Mesendoderm (in vitro differentiated cells): Measurements from ENCODE around the gene PDIA4. TPM values are rescaled to one million over a fixed set of nuclear protein-coding genes. Genes with fewer than 3 reads are reported as not detected.
A peak's percentile ranks its signal among the peaks of the same experiment; 100 is the strongest.

ENCODE experiments used
- DNase-seq: peaks from one replicate; pipeline ENCODE4 v3.0.0; 2013
- H2AK5ac ChIP-seq: 2 replicates; pipeline ENCODE4 v1.6.1; 2013; ENCODE audit warnings: low read length, inconsistent platforms
- H2BK120ac ChIP-seq: 2 replicates; pipeline ENCODE4 v1.6.1; 2013; ENCODE audit warnings: low read depth, mild to moderate bottlenecking, low read length, moderate library complexity, mixed read lengths
- H2BK15ac ChIP-seq: replicated peaks from 2 replicates; pipeline ENCODE4 v1.6.1; 2013; ENCODE audit warnings: low read depth, mild to moderate bottlenecking, moderate library complexity
- H2BK5ac ChIP-seq: 2 replicates; pipeline ENCODE4 v1.6.1; 2013; ENCODE audit warnings: low read length, inconsistent platforms
- H3K18ac ChIP-seq: 2 replicates; pipeline ENCODE4 v1.6.1; 2013; ENCODE audit warnings: mild to moderate bottlenecking, low read length, mixed read lengths
- H3K23ac ChIP-seq: one replicate; pipeline ENCODE4 v1.6.1; 2013; ENCODE audit warnings: low read length
- H3K27ac ChIP-seq: 2 replicates; pipeline ENCODE4 v1.5.1; 2013; ENCODE audit warnings: low read depth, mild to moderate bottlenecking, inconsistent platforms, low read length, moderate library complexity
- H3K27me3 ChIP-seq: 2 replicates; pipeline ENCODE4 v1.6.1; 2013; ENCODE audit warnings: low read length, control low read depth, mild to moderate bottlenecking, inconsistent platforms; ENCODE audit not compliant: insufficient read depth, poor library complexity
- H3K36me3 ChIP-seq: 2 replicates; pipeline ENCODE4 v1.6.1; 2013; ENCODE audit warnings: low read length, inconsistent platforms; ENCODE audit not compliant: control insufficient read depth, insufficient read depth
- H3K4ac ChIP-seq: one replicate; pipeline ENCODE4 v1.6.1; 2013; ENCODE audit warnings: low read depth, mild to moderate bottlenecking, low read length, moderate library complexity
- H3K4me1 ChIP-seq: 2 replicates; pipeline ENCODE4 v1.6.1; 2013; ENCODE audit warnings: low read depth, low read length, inconsistent platforms; ENCODE audit not compliant: control insufficient read depth
- H3K4me2 ChIP-seq: 2 replicates; pipeline ENCODE4 v1.6.1; 2013; ENCODE audit warnings: low read length
- H3K4me3 ChIP-seq: 2 replicates; pipeline ENCODE4 v1.5.1; 2013; ENCODE audit warnings: mild to moderate bottlenecking, low read length
- H3K56ac ChIP-seq: one replicate; pipeline ENCODE4 v1.6.1; 2013; ENCODE audit warnings: low read length
- H3K79me1 ChIP-seq: 2 replicates; pipeline ENCODE4 v1.6.1; 2013; ENCODE audit warnings: low read length, inconsistent platforms
- H3K79me2 ChIP-seq: 2 replicates; pipeline ENCODE4 v1.6.1; 2013; ENCODE audit warnings: mild to moderate bottlenecking, low read length; ENCODE audit not compliant: control insufficient read depth, insufficient read depth
- H3K9ac ChIP-seq: 2 replicates; pipeline ENCODE4 v1.6.1; 2013; ENCODE audit warnings: low read length, inconsistent platforms
- H4K5ac ChIP-seq: one replicate; pipeline ENCODE4 v1.6.1; 2013; ENCODE audit warnings: low read length
- H4K8ac ChIP-seq: one replicate; pipeline ENCODE4 v1.6.1; 2013; ENCODE audit warnings: low read depth, mild to moderate bottlenecking, control low read depth, low read length, moderate library complexity
- WGBS: extraction: QIAGEN DNeasy Blood & Tissue Kit; methylation state at CpG from one replicate; pipeline ENCODE4 v1.1.7; 2013; ENCODE audit warnings: low lambda C conversion rate, missing lambda C conversion rate; ENCODE audit not compliant: insufficient coverage; ENCODE audit errors: extremely low coverage; 5-methylcytosine and 5-hydroxymethylcytosine counted together
- polyA plus RNA-seq, 2 experiments: library from polyadenylated mRNA; stranded (reverse); fragments of 200-250 nt; gene quantifications; one replicate each; pipeline ENCODE4 v1.2.3, GENCODE V29; 2013

PDIA4 gene, protein sequence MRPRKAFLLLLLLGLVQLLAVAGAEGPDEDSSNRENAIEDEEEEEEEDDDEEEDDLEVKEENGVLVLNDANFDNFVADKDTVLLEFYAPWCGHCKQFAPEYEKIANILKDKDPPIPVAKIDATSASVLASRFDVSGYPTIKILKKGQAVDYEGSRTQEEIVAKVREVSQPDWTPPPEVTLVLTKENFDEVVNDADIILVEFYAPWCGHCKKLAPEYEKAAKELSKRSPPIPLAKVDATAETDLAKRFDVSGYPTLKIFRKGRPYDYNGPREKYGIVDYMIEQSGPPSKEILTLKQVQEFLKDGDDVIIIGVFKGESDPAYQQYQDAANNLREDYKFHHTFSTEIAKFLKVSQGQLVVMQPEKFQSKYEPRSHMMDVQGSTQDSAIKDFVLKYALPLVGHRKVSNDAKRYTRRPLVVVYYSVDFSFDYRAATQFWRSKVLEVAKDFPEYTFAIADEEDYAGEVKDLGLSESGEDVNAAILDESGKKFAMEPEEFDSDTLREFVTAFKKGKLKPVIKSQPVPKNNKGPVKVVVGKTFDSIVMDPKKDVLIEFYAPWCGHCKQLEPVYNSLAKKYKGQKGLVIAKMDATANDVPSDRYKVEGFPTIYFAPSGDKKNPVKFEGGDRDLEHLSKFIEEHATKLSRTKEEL
- 195 TPM for polyA plus RNA-seq (2013, experiment 1 of 2)
- polyA plus RNA-seq (2013, experiment 2 of 2), result 202 TPM

DNA sequence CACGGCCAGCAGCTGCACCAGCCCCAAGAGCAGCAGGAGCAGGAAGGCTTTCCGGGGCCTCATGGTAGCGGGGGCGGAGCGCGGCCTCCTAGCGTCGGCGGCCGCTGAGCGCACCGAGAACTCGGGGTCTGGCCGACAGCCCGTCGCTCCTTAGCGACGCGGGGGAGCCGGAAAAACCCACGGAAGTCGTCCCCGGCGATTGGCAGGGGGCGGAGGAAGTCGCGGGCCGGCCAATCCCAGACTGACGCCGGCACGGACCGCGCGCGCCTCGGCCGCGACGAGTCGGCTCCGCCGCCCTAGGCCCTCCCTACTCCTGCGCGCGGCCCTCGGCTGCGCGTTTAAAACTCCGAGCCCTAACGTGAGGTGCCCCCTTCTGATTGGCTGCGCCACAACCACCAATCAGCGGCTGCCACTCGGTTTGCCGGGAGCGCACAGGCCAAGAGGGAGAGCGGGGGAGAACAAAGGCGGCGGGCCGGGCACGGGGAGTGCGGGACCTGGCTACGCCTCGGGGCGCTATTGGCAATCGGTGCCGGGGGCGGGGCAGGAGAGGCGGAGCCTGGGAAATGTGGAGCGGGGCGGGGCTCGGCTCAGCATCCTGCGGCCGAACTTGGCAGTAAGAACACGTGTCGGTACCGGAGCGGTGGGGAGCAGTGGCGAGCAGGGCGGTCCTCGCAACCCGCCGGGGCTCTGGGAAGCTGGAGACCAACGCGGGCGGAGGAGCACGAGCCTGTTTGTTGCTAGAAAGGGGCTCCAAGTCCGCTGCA, at the start of gene PDIA4:
PDIA4 (minus strand) TSS at position 160 of the 764 bp plus-strand sequence; CDS start at position 63, 97 bp downstream.
- Histone ChIP-seq H2BK120ac (peak within 1 kb of the TSS; percentile 11), H3K4me2 (peak within 1 kb of the TSS; percentile 41), H2BK5ac (peak within 1 kb of the TSS; percentile 41), H3K27me3 (no peaks in the 10 kb centered on the region), H4K8ac (no peak within 1 kb of the TSS), H2AK5ac (no peak within 1 kb of the TSS), H3K9ac (peak within 1 kb of the TSS; percentile 96), H4K5ac (no peak within 1 kb of the TSS), H3K27ac (peak within 1 kb of the TSS; percentile 79), H3K23ac (peak within 1 kb of the TSS; percentile 51), H3K36me3 (peaks cover 2% of the 10 kb centered on the region), H3K56ac (peak within 1 kb of the TSS; percentile 99), H3K79me2 (peaks cover 38% of the 10 kb centered on the region), H3K4me3 (peak within 1 kb of the TSS; percentile 93), H2BK15ac (no peak within 1 kb of the TSS), H3K4ac (peak within 1 kb of the TSS; percentile 93), H3K4me1 (peaks cover 3% of the 10 kb centered on the region), H3K79me1 (peaks cover 7% of the 10 kb centered on the region), H3K18ac (peak within 1 kb of the TSS; percentile 64)
- WGBS, result no CpG with 5 or more reads among the region's 87 CpGs
- DNase-seq, result peak; percentile 100

DNA sequence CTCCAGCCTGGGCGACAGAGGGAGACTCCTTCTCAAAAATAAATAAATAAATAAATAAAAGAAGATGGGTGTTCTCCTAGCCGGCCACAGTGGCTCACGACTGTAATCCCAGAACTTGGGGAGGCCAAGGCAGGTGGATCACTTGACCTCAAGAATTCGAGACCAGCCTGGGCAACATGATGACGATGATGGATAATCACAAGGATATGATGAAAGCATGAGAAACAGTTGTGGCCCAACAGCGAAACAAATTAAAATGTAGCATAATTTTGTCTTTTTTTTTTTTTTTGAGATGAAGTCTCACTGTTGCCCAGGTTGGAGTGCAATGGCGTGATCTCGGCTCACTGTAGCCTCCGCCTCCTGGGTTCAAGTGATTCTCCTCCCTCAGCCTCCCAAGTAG, 49.3 kb upstream of the PDIA4 start:
- no peak overlapping the region for H2AK5ac ChIP-seq
- no peak overlapping the region for H3K27ac ChIP-seq
- no peak overlapping the region for H3K18ac ChIP-seq
- DNase-seq, result no peak
- no peak overlapping the region for H4K8ac ChIP-seq
- no peak overlapping the region for H4K5ac ChIP-seq
- H2BK120ac ChIP-seq, result no peak overlapping the region
- no peak overlapping the region for H3K4ac ChIP-seq
- H3K27me3 ChIP-seq, result no peaks in the 10 kb centered on the region
- H3K9ac ChIP-seq, result no peak overlapping the region
- H3K4me1 ChIP-seq, result no peaks in the 10 kb centered on the region
- H3K4me2 ChIP-seq, result no peak overlapping the region
- no CpG with 5 or more reads among the region's 9 CpGs for WGBS
- H3K79me2 ChIP-seq, result no peaks in the 10 kb centered on the region
- H3K23ac ChIP-seq, result no peak overlapping the region
- H2BK5ac ChIP-seq, result no peak overlapping the region
- no peak overlapping the region for H3K56ac ChIP-seq
- no peak overlapping the region for H2BK15ac ChIP-seq
- no peak overlapping the region for H3K4me3 ChIP-seq
- H3K79me1 ChIP-seq, result no peaks in the 10 kb centered on the region
- H3K36me3 ChIP-seq, result peaks cover 1% of the 10 kb centered on the region

DNA sequence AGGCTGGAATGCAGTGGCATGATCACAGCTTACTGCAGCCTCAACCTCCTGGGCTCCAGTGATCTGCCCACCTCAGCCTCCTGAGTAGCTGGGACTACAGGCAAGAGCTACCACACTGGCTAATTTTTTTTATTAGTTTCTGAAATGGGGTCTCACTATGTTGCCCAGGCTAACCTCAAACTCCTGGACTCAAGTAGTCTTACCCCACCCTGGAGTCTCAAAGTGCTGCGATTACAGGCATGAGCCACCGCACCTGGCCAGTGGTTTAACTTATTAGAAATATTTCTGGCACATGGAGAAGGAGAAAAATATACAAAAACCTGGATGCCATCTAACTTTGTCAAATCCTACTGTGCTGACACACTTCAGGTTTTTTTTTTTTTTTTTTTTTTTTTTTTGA, 47.0 kb upstream of the PDIA4 start:
- peaks cover 4% of the 10 kb centered on the region for H3K36me3 ChIP-seq

DNA sequence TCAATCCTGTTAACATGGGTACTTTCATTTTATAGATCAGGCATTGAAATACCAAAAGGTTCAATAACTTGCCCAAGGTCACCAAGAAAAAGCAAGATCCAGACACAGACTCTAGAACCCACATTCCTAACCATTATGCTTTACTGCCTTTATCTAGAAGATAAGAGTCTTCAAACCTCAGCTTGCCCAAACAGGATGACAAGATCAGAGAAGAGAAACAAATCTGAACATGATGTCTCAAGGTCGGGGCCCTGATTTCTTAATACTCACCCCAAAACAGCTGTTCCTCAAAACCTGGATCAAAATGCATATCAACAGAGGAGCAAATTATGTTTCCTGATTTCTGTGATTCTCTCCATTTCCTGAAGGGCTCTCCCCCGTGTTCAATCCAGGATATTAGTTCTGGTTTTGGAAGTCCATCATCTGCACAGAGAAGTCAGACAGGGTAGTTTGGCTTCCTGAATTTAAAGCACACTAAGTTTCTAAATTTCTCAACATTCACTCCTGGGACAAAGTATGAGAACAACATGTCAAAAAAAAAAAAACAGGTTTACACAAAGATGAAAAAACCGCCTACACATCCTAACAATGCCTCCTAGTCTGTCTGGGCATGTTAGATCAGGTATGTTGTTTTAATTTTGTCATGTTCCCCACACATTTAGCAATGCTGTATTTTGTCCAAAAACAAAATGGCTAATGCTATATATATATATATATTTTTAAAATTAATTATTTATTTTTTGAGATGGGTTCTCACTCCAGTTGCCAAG, 46.0 kb upstream of the PDIA4 start:
- no peak overlapping the region for H3K4me3 ChIP-seq
- H3K9ac ChIP-seq, result no peak overlapping the region
- no peak overlapping the region for H2BK15ac ChIP-seq
- H3K27ac ChIP-seq, result no peak overlapping the region
- no peak overlapping the region for H2BK5ac ChIP-seq
- no peak overlapping the region for H3K18ac ChIP-seq
- no peaks in the 10 kb centered on the region for H3K27me3 ChIP-seq
- H3K23ac ChIP-seq, result no peak overlapping the region
- WGBS, result no CpG with 5 or more reads among the region's 3 CpGs
- no peak for DNase-seq
- H3K79me2 ChIP-seq, result no peaks in the 10 kb centered on the region
- H3K4me1 ChIP-seq, result no peaks in the 10 kb centered on the region
- no peak overlapping the region for H4K8ac ChIP-seq
- no peak overlapping the region for H2AK5ac ChIP-seq
- H3K36me3 ChIP-seq, result peaks cover 5% of the 10 kb centered on the region
- no peak overlapping the region for H3K56ac ChIP-seq
- H3K4me2 ChIP-seq, result no peak overlapping the region
- peaks cover 3% of the 10 kb centered on the region for H3K79me1 ChIP-seq
- no peak overlapping the region for H2BK120ac ChIP-seq
- no peak overlapping the region for H4K5ac ChIP-seq
- H3K4ac ChIP-seq, result no peak overlapping the region

More for the DNA sequence above, 47.0 kb upstream of the PDIA4 start:
- H2AK5ac ChIP-seq, result no peak overlapping the region
- H3K18ac ChIP-seq, result no peak overlapping the region
- no peak overlapping the region for H3K27ac ChIP-seq
- H3K4me1 ChIP-seq, result no peaks in the 10 kb centered on the region
- H3K56ac ChIP-seq, result no peak overlapping the region
- no peak overlapping the region for H3K9ac ChIP-seq
- no peak overlapping the region for H3K23ac ChIP-seq
- DNase-seq, result no peak
- WGBS, result no CpG with 5 or more reads among the region's 2 CpGs
- H3K4me3 ChIP-seq, result no peak overlapping the region
- H2BK15ac ChIP-seq, result no peak overlapping the region
- H3K27me3 ChIP-seq, result no peaks in the 10 kb centered on the region
- H3K4me2 ChIP-seq, result no peak overlapping the region
- no peak overlapping the region for H3K4ac ChIP-seq
- H3K79me2 ChIP-seq, result no peaks in the 10 kb centered on the region
- no peak overlapping the region for H2BK5ac ChIP-seq
- H4K8ac ChIP-seq, result no peak overlapping the region
- no peak overlapping the region for H2BK120ac ChIP-seq
- no peak overlapping the region for H4K5ac ChIP-seq
- H3K79me1 ChIP-seq, result peaks cover 1% of the 10 kb centered on the region

DNA sequence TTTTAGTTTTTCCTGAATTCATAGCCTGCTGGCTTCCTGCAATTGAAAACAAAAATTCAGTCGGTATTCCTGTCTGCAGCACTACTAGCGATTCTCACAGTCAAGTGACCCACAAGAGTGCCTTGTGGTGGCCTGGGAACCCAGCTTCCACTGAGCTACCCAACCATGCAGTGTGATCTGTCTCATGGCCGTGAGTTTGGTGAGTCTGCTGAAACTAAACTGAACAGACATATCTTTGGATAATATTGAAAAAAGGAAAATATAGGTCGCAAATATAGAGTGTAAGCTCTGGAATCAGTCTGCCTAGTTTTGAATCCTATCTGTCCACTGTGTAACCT, 44.1 kb upstream of the PDIA4 start:
- Histone ChIP-seq H4K8ac (no peak overlapping the region), H3K36me3 (peaks cover 5% of the 10 kb centered on the region), H3K56ac (no peak overlapping the region), H2BK120ac (no peak overlapping the region), H3K4me3 (no peak overlapping the region), H2AK5ac (no peak overlapping the region), H3K23ac (no peak overlapping the region), H2BK15ac (no peak overlapping the region), H3K27ac (no peak overlapping the region), H3K4me1 (no peaks in the 10 kb centered on the region), H3K9ac (no peak overlapping the region), H3K27me3 (no peaks in the 10 kb centered on the region), H3K79me1 (peaks cover 3% of the 10 kb centered on the region), H3K4ac (no peak overlapping the region), H3K79me2 (no peaks in the 10 kb centered on the region), H4K5ac (no peak overlapping the region), H3K18ac (no peak overlapping the region), H2BK5ac (no peak overlapping the region), H3K4me2 (no peak overlapping the region)
- no peak for DNase-seq
- no CpG with 5 or more reads among the region's 4 CpGs for WGBS
